ENCODE data around the gene SCAANT1. TPM values are rescaled to one million over a fixed set of nuclear protein-coding genes. Genes with fewer than 3 reads are reported as not detected.

Gene SCAANT1
- total and polyA plus RNA-seq, 4 donors = not detected

GRCh38 chr3:63876260-63876659, 35.9 kb downstream of the SCAANT1 start (continued):
- TF ChIP-seq REST (IDR thresholded peaks at IDR 0.05) (no peak), HNF4G (IDR thresholded peaks at IDR 0.05) (no peak), NR2F2 (IDR thresholded peaks at IDR 0.05) (no peak), RAD21 (IDR thresholded peaks at IDR 0.05) (no peak), GABPA (IDR thresholded peaks at IDR 0.05 in 1 of 2, conservative IDR thresholded peaks at IDR 0.05 in 1 of 2) (no peak), TAF1 (conservative IDR thresholded peaks at IDR 0.05) (no peak)

GRCh38 chr3:63875510-63875909, 36.7 kb downstream of the SCAANT1 start:
- Histone ChIP-seq H3K4me3 (ENCODE audit: low read depth in 1 of 3, low read length in 3 of 3) (no peak overlapping the region), H3K27me3 (ENCODE audit: control insufficient read depth in 4 of 4, insufficient read depth in 4 of 4, low read length in 3 of 4) (no peaks in the 10 kb centered on the region), H3K9me3 (ENCODE audit: control insufficient read depth in 4 of 4, low read length in 3 of 4) (no peaks in the 10 kb centered on the region), H3K27ac (ENCODE audit: low read depth in 1 of 2, low read length in 2 of 2) (no peak overlapping the region), H3K36me3 (ENCODE audit: control insufficient read depth in 4 of 4, insufficient read depth in 3 of 4, low read depth in 1 of 4, low read length in 3 of 4) (no peaks in the 10 kb centered on the region), H3K9ac (ENCODE audit: low read depth in 1 of 2, low read length in 2 of 2) (no peak overlapping the region), H3K4me1 (ENCODE audit: control insufficient read depth in 4 of 4, insufficient read depth in 4 of 4, low read length in 3 of 4) (peaks cover 0 to 3% (median 0%) of the 10 kb centered on the region in 4 donors)
- DNase-seq (ENCODE audit: low spot score) = no peak
- 96% methylated on average over 2 of the region's 2 CpGs for WGBS
- no peak for TF ChIP-seq TAF1 (conservative IDR thresholded peaks at IDR 0.05)

- H3K36me3 ChIP-seq (ENCODE audit: control insufficient read depth in 4 of 4, insufficient read depth in 3 of 4, low read depth in 1 of 4, low read length in 3 of 4) = no peaks in the 10 kb centered on the region
- no peak overlapping the region for H3K4me3 ChIP-seq (ENCODE audit: low read depth in 1 of 3, low read length in 3 of 3)
- no peak overlapping the region for H3K9ac ChIP-seq (ENCODE audit: low read depth in 1 of 2, low read length in 2 of 2)
- TF ChIP-seq SP1 (IDR thresholded peaks at IDR 0.05) = no peak
- no peak for TF ChIP-seq RAD21 (IDR thresholded peaks at IDR 0.05)
- TF ChIP-seq CTCF (IDR thresholded peaks at IDR 0.05; ENCODE audit: low read depth, low read length, missing input control) = no peak
- no peak for TF ChIP-seq RXRA (IDR thresholded peaks at IDR 0.05)
- TF ChIP-seq YY1 (IDR thresholded peaks at IDR 0.05) = no peak
- 76% methylated on average over 3 of the region's 3 CpGs for WGBS
- H3K27me3 ChIP-seq (ENCODE audit: control insufficient read depth in 4 of 4, insufficient read depth in 4 of 4, low read length in 3 of 4) = no peaks in the 10 kb centered on the region
- H3K9me3 ChIP-seq (ENCODE audit: control insufficient read depth in 4 of 4, low read length in 3 of 4) = no peaks in the 10 kb centered on the region
- no peak overlapping the region for H3K27ac ChIP-seq (ENCODE audit: low read depth in 1 of 2, low read length in 2 of 2)
- peaks cover 0 to 3% (median 0%) of the 10 kb centered on the region in 4 donors for H3K4me1 ChIP-seq (ENCODE audit: control insufficient read depth in 4 of 4, insufficient read depth in 4 of 4, low read length in 3 of 4)
- no peak for DNase-seq (ENCODE audit: low spot score)
These were observed 37.4 kb downstream of the SCAANT1 start for GRCh38 chr3:63874769-63875168.

All from liver (tissue), 9 donors.